22Rv1 (cell line): ENCODE results near the gene RNF213.
"Not testable (repeated sequence)": the region's sequence is repeated elsewhere in the genome, so short reads cannot be mapped to it uniquely, and the experiment has no call there.

Experiments
- H3K27ac ChIP-seq: fragments of 450-650 bp; 2 replicates; pipeline ENCODE4 v1.5.1; 2017
- CTCF ChIP-seq: fragments of 450-650 bp; IDR thresholded peaks from 2 replicates; pipeline ENCODE4 v1.5.1; 2017; ENCODE audit warnings: mild to moderate bottlenecking
- ZFX ChIP-seq: fragments of 450-650 bp; IDR thresholded peaks from 2 replicates; pipeline ENCODE4 v1.6.1; 2017; ENCODE audit warnings: antibody characterized with exemption, borderline replicate concordance

The RNF213 gene

GRCh38 chr17:80409626-80410025, 149.0 kb downstream of the RNF213 start:
- TF ChIP-seq ZFX (no peak), CTCF (no peak)
- H3K27ac ChIP-seq: no peak overlapping the region

- not testable (repeated sequence) for H3K27ac ChIP-seq
Measured at GRCh38 chr17:80410441-80411087, 149.9 kb downstream of the RNF213 start.

- TF ChIP-seq ZFX (no peak), CTCF (no peak)
- no peak overlapping the region for H3K27ac ChIP-seq
Measured at GRCh38 chr17:80413771-80414507, 153.3 kb downstream of the RNF213 start.

GRCh38 chr17:80414508-80414802, 153.8 kb downstream of the RNF213 start:
- H3K27ac ChIP-seq: peak overlapping the region; percentile 82; the same call in 1 of the 2 replicates
- no peak for TF ChIP-seq ZFX

GRCh38 chr17:80414803-80415625, 154.4 kb downstream of the RNF213 start, which contains the start of gene ENDOV:
Gene ENDOV (plus strand): TSS chr17:80415167. CDS start chr17:80415195, 28 bp downstream.
- TF ChIP-seq CTCF (no peak), ZFX (no peak)
- H3K27ac ChIP-seq: peak within 1 kb of the TSS; percentile 82

GRCh38 chr17:80415626-80416137, 155.0 kb downstream of the RNF213 start:
- H3K27ac ChIP-seq: peak overlapping the region; percentile 82
- no peak for TF ChIP-seq CTCF

- no peak for TF ChIP-seq CTCF
- TF ChIP-seq ZFX: no peak
- H3K27ac ChIP-seq: no peak overlapping the region
Measured at GRCh38 chr17:80416260-80416939, 155.7 kb downstream of the RNF213 start.
